HG02852 (cell line): Measurements from ENCODE around the gene CEP70.
"Not testable (repeated sequence)": the region's sequence is repeated elsewhere in the genome, so short reads cannot be mapped to it uniquely, and the experiment has no call there.

Source experiments
- ATAC-seq: cut with Tn5 transposase; IDR thresholded peaks from one replicate; pipeline ENCODE4 v1.9.1; 2021; ENCODE audit warnings: mild to moderate bottlenecking, moderate library complexity; ENCODE audit not compliant: unreplicated experiment

Gene CEP70

GRCh38 chr3:138594150-138594934 lies at the start of gene CEP70:
CEP70 (minus strand) TSS chr3:138594260; CDS start chr3:138572927, 21,333 bp downstream.
- ATAC-seq: peak; percentile 88

GRCh38 chr3:138642927-138643253 lies 48.8 kb upstream of the CEP70 start:
- no peak for ATAC-seq

GRCh38 chr3:138642226-138642926 lies 48.3 kb upstream of the CEP70 start:
- no peak for ATAC-seq

GRCh38 chr3:138640537-138640936 lies 46.5 kb upstream of the CEP70 start:
- no peak for ATAC-seq

GRCh38 chr3:138638641-138639040 lies 44.6 kb upstream of the CEP70 start:
- no peak for ATAC-seq

- no peak for ATAC-seq
These were observed 35.5 kb upstream of the CEP70 start for GRCh38 chr3:138629526-138629925.

- ATAC-seq: no peak
These were observed 31.8 kb upstream of the CEP70 start for GRCh38 chr3:138625707-138626365.

- no peak for ATAC-seq
These were observed 30.5 kb upstream of the CEP70 start for GRCh38 chr3:138624518-138624917.

GRCh38 chr3:138620431-138620830 lies 26.4 kb upstream of the CEP70 start:
- ATAC-seq: no peak

- no peak for ATAC-seq
These were observed 21.4 kb upstream of the CEP70 start for GRCh38 chr3:138615462-138615861.

GRCh38 chr3:138609898-138610266 lies 15.8 kb upstream of the CEP70 start:
- ATAC-seq: no peak

GRCh38 chr3:138608322-138609135 lies 14.5 kb upstream of the CEP70 start, which contains the start of gene FAIM:
FAIM (plus strand) TSS chr3:138608771; CDS start chr3:138619727, 10,956 bp downstream.
- ATAC-seq: peak; percentile 75

GRCh38 chr3:138604106-138604595 lies 10.1 kb upstream of the CEP70 start:
- not testable (repeated sequence) for ATAC-seq

- not testable (repeated sequence) for ATAC-seq
These were observed 7.6 kb upstream of the CEP70 start for GRCh38 chr3:138601661-138602060.

GRCh38 chr3:138600100-138600745 lies 6.2 kb upstream of the CEP70 start:
- ATAC-seq: no peak

- no peak for ATAC-seq
These were observed 4.5 kb upstream of the CEP70 start for GRCh38 chr3:138598534-138598933.

- ATAC-seq: not testable (repeated sequence)
These were observed 3.3 kb upstream of the CEP70 start for GRCh38 chr3:138597186-138597976.

GRCh38 chr3:138594935-138595610 lies 1.0 kb upstream of the CEP70 start:
- no peak for ATAC-seq
